ENCODE results near the gene LIPJ. TPM values are rescaled to one million over a fixed set of nuclear protein-coding genes. Genes with fewer than 3 reads are reported as not detected.

LIPJ gene
- total RNA-seq, 1 donor from 2014 or later, result not detected

GRCh38 chr10:88616250-88616977 is 29.9 kb downstream of the LIPJ start:
- DNase-seq (ENCODE audit: low read depth), result no peak
- no peak overlapping the region for H3K4me3 ChIP-seq (ENCODE audit: low read depth, low read length)
- no peak for TF ChIP-seq CTCF (conservative IDR thresholded peaks at IDR 0.05; ENCODE audit: low read depth, low read length)

- no peak for TF ChIP-seq CTCF (conservative IDR thresholded peaks at IDR 0.05; ENCODE audit: low read depth, low read length)
- H3K4me3 ChIP-seq (ENCODE audit: low read depth, low read length), result no peak overlapping the region
- no peak for DNase-seq (ENCODE audit: low read depth)
Measured at GRCh38 chr10:88617772-88618300, 31.3 kb downstream of the LIPJ start.

- no peak for DNase-seq (ENCODE audit: low read depth)
- no peak overlapping the region for H3K4me3 ChIP-seq (ENCODE audit: low read depth, low read length)
- TF ChIP-seq CTCF (conservative IDR thresholded peaks at IDR 0.05; ENCODE audit: low read depth, low read length), result no peak
Measured at GRCh38 chr10:88618496-88618895, 31.9 kb downstream of the LIPJ start.

GRCh38 chr10:88620441-88620840 is 33.9 kb downstream of the LIPJ start:
- TF ChIP-seq CTCF (conservative IDR thresholded peaks at IDR 0.05; ENCODE audit: low read depth, low read length), result no peak
- no peak for DNase-seq (ENCODE audit: low read depth)
- no peak overlapping the region for H3K4me3 ChIP-seq (ENCODE audit: low read depth, low read length)

- DNase-seq (ENCODE audit: low read depth), result no peak
- no peak overlapping the region for H3K4me3 ChIP-seq (ENCODE audit: low read depth, low read length)
- no peak for TF ChIP-seq CTCF (conservative IDR thresholded peaks at IDR 0.05; ENCODE audit: low read depth, low read length)
Measured at GRCh38 chr10:88623835-88624234, 37.3 kb downstream of the LIPJ start.

- no peak overlapping the region for H3K4me3 ChIP-seq (ENCODE audit: low read depth, low read length)
- TF ChIP-seq CTCF (conservative IDR thresholded peaks at IDR 0.05; ENCODE audit: low read depth, low read length), result no peak
- peak; percentile 32 for DNase-seq (ENCODE audit: low read depth)
Measured at GRCh38 chr10:88624840-88625239, 38.3 kb downstream of the LIPJ start.

GRCh38 chr10:88640186-88640585 is 53.6 kb downstream of the LIPJ start:
- DNase-seq (ENCODE audit: low read depth), result no peak
- TF ChIP-seq CTCF (conservative IDR thresholded peaks at IDR 0.05; ENCODE audit: low read depth, low read length), result no peak
- no peak overlapping the region for H3K4me3 ChIP-seq (ENCODE audit: low read depth, low read length)
